GM18868 (cell line): ENCODE data around the gene SLC25A19.
"Not testable (repeated sequence)": the region's sequence is repeated elsewhere in the genome, so short reads cannot be mapped to it uniquely, and the experiment has no call there.

Experiments
- ATAC-seq: cut with Tn5 transposase; IDR thresholded peaks from one replicate; pipeline ENCODE4 v1.9.1; 2021; ENCODE audit warnings: mild to moderate bottlenecking, moderate library complexity; ENCODE audit not compliant: unreplicated experiment

The SLC25A19 gene

GRCh38 chr17:75307957-75308731 is 18.9 kb upstream of the SLC25A19 start:
- ATAC-seq = no peak

GRCh38 chr17:75301502-75302206 is 12.4 kb upstream of the SLC25A19 start:
- no peak for ATAC-seq

GRCh38 chr17:75301049-75301448 is 11.8 kb upstream of the SLC25A19 start:
- ATAC-seq = no peak

- ATAC-seq = no peak
These were observed 11.0 kb upstream of the SLC25A19 start for GRCh38 chr17:75300280-75300679.

GRCh38 chr17:75295201-75296158 is 6.2 kb upstream of the SLC25A19 start:
- ATAC-seq = peak; percentile 66

GRCh38 chr17:75292810-75293448 is 3.7 kb upstream of the SLC25A19 start:
- ATAC-seq = not testable (repeated sequence)

GRCh38 chr17:75289832-75290337 is 652 bp upstream of the SLC25A19 start:
- ATAC-seq = no peak

- peak; percentile 10 for ATAC-seq
These were observed 491 bp downstream of the SLC25A19 start for GRCh38 chr17:75288770-75289114.

- ATAC-seq = no peak
These were observed 874 bp downstream of the SLC25A19 start for GRCh38 chr17:75288359-75288758.

GRCh38 chr17:75287221-75287620 is 2.0 kb downstream of the SLC25A19 start:
- ATAC-seq = no peak

- ATAC-seq = no peak
These were observed 4.1 kb downstream of the SLC25A19 start for GRCh38 chr17:75285123-75285522.

- not testable (repeated sequence) for ATAC-seq
These were observed 9.0 kb downstream of the SLC25A19 start for GRCh38 chr17:75280189-75280588.

- no peak for ATAC-seq
These were observed 11.6 kb downstream of the SLC25A19 start for GRCh38 chr17:75277664-75278071.

- no peak for ATAC-seq
These were observed 15.1 kb downstream of the SLC25A19 start for GRCh38 chr17:75273977-75274708.

- no peak for ATAC-seq
These were observed 16.4 kb downstream of the SLC25A19 start for GRCh38 chr17:75272848-75273184.

- ATAC-seq = no peak
These were observed 17.0 kb downstream of the SLC25A19 start for GRCh38 chr17:75271955-75272847.

- ATAC-seq = peak; percentile 68
These were observed 17.8 kb downstream of the SLC25A19 start for GRCh38 chr17:75271233-75271954.

GRCh38 chr17:75270966-75271232 is 18.3 kb downstream of the SLC25A19 start, which contains the start of gene MIF4GD:
Gene MIF4GD (minus strand): TSS chr17:75271231. CDS start chr17:75270195, 1,036 bp downstream.
- no peak for ATAC-seq
